Measurements from ENCODE around the gene PNPLA2.

DNA sequence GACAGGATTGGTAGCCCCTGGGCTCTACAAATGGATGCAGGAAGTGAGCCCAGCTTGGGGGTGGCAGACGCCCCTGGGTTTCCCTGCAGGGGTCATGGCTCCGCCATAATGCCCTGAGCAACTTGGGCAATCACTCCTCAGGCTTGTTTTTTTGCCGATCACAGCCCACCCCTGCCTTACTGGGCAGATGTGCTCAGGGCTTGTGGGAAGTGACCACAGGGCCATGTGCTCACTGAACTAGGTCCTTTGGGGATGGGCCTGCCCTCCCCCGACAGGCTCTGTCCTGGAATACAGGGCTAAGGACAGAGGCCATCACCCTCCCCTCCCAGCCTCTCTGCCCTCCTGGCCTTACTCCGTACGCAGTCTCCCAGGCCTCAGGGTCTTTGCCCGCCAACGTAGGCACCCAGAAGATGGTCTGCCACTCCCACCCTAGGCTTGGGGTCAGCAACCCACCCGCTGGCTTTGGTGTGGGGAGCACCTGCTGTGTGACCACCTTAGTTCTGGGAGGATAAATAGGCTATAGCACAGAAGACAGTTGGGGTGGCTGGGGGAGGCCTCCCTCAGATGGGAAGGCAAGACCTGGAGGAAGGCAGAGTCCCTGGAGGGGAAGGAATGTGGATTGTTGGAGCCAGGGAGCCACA, 5.1 kb upstream of the PNPLA2 start:
- TF ChIP-seq CTCF (IDR thresholded peaks at IDR 0.05) (no peak), EZH2 (IDR thresholded peaks at IDR 0.05) (no peak), EZH2phosphoT487 (IDR thresholded peaks at IDR 0.05) (no peak)
